HG02642 (cell line): ENCODE data around the gene RARB.

ENCODE experiments used
- ATAC-seq: cut with Tn5 transposase; IDR thresholded peaks from one replicate; pipeline ENCODE4 v1.9.1; 2021; ENCODE audit warnings: mild to moderate bottlenecking; ENCODE audit not compliant: unreplicated experiment, poor library complexity

RARB gene

GRCh38 chr3:25536521-25537391 lies 108.7 kb downstream of the RARB start:
- no peak for ATAC-seq

- ATAC-seq = no peak
These were observed 109.5 kb downstream of the RARB start for GRCh38 chr3:25537516-25537915.

- no peak for ATAC-seq
These were observed 112.2 kb downstream of the RARB start for GRCh38 chr3:25540273-25540672.

GRCh38 chr3:25542492-25543039 lies 114.5 kb downstream of the RARB start:
- no peak for ATAC-seq

GRCh38 chr3:25547103-25547502 lies 119.0 kb downstream of the RARB start:
- ATAC-seq = no peak

- no peak for ATAC-seq
These were observed 120.0 kb downstream of the RARB start for GRCh38 chr3:25547943-25548674.

- ATAC-seq = no peak
These were observed 120.8 kb downstream of the RARB start for GRCh38 chr3:25548836-25549235.

GRCh38 chr3:25552251-25552650 lies 124.2 kb downstream of the RARB start:
- ATAC-seq = no peak

- ATAC-seq = no peak
These were observed 126.3 kb downstream of the RARB start for GRCh38 chr3:25554376-25554775.

GRCh38 chr3:25555695-25556437 lies 127.8 kb downstream of the RARB start:
- no peak for ATAC-seq

- ATAC-seq = no peak
These were observed 128.4 kb downstream of the RARB start for GRCh38 chr3:25556447-25556846.

GRCh38 chr3:25557694-25558093 lies 129.6 kb downstream of the RARB start:
- ATAC-seq = no peak

GRCh38 chr3:25558121-25558520 lies 130.1 kb downstream of the RARB start:
- ATAC-seq = no peak

- ATAC-seq = no peak
These were observed 130.7 kb downstream of the RARB start for GRCh38 chr3:25558796-25559195.

- ATAC-seq = no peak
These were observed 135.5 kb downstream of the RARB start for GRCh38 chr3:25563601-25564000.

GRCh38 chr3:25564075-25564474 lies 136.0 kb downstream of the RARB start:
- no peak for ATAC-seq

GRCh38 chr3:25565807-25566206 lies 137.7 kb downstream of the RARB start:
- no peak for ATAC-seq

GRCh38 chr3:25566358-25566920 lies 138.4 kb downstream of the RARB start:
- ATAC-seq = no peak

GRCh38 chr3:25567388-25567787 lies 139.3 kb downstream of the RARB start:
- ATAC-seq = no peak

- no peak for ATAC-seq
These were observed 139.9 kb downstream of the RARB start for GRCh38 chr3:25567806-25568524.
